ENCODE data around the gene CAMLG. TPM values are rescaled to one million over a fixed set of nuclear protein-coding genes. Genes with fewer than 3 reads are reported as not detected.
A peak's percentile ranks its signal among the peaks of the same experiment; 100 is the strongest.
"Not testable (repeated sequence)": the region's sequence is repeated elsewhere in the genome, so short reads cannot be mapped to it uniquely, and the experiment has no call there.

The CAMLG gene
- 10 to 100 TPM; 23.5 to 35.9 (median 34.6) TPM for total RNA-seq
- total RNA-seq (2013): 39.9 TPM

DNA sequence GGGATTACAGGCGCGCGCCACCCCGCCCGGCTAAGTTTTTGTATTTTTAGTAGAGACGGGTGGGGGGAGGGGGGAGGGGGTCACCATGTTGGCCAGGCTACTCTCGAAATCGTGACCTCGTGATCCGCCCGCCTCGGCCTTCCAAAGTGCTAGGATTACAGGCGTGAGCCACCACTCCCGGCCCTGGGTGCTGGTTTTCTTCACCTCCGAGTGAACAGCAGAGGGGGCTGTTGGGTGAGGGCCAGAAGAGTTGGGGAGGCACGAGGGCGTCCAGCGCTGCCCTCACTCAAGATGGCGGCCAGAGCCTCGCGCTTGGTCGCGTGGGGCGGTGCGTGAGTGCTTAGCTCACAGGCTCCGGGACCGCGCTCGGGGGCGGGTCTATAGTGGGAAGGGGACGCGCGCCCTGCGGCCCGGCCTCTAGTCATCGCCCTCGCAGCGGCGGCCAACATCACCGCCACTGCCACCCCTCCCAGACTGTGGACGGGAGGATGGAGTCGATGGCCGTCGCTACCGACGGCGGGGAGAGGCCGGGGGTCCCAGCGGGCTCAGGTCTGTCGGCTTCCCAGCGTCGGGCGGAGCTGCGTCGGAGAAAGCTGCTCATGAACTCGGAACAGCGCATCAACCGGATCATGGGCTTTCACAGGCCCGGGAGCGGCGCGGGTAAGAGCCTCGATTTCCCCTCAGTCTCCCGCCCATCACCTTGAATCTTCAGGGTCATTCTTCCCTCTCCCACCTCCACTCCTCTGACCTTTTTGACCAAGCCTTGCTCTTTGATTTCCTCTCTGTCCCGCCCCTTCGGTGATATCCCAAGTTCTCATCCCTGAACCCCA is at the start of gene CAMLG:
Gene CAMLG (plus strand): TSS at position 416 of the 830 bp plus-strand sequence. CDS start 73 bp downstream, at position 489.
- peaks cover 16 to 27% of the 10 kb centered on the region in 2 donors for H3K4me1 Mint-ChIP-seq
- Histone ChIP-seq H3K36me3 (ENCODE audit: control insufficient read depth, insufficient read depth, low read length) (peaks cover 3% of the 10 kb centered on the region), H3K27ac (ENCODE audit: low read length) (peak within 1 kb of the TSS; percentile 89), H3K27me3 (ENCODE audit: control insufficient read depth, insufficient read depth, low read length) (no peaks in the 10 kb centered on the region), H3K9me3 (ENCODE audit: control insufficient read depth, insufficient read depth, low read length) (no peaks in the 10 kb centered on the region), H3K4me1 (ENCODE audit: control insufficient read depth, insufficient read depth, low read length) (peaks cover 18% of the 10 kb centered on the region), H3K4me3 (ENCODE audit: low read length) (peak within 1 kb of the TSS; percentile 93)
- no peaks in the 10 kb centered on the region for H3K27me3 Mint-ChIP-seq (ENCODE audit: low read depth in 2 of 2)
- intact Hi-C loops (cut with micrococcal nuclease): loop anchor here (1.0 to 2.0 kb wide), 5 partner anchors 20 to 368 kb away; partner anchors contain the start of genes C5orf24, DDX46, PCBD2 and TXNDC15
- H3K9me3 Mint-ChIP-seq: no peaks in the 10 kb centered on the region
- ATAC-seq: peak; percentile 96 to 100 (median 97)
- no peaks in the 10 kb centered on the region for H3K36me3 Mint-ChIP-seq
- TF ChIP-seq, protein P1, sequence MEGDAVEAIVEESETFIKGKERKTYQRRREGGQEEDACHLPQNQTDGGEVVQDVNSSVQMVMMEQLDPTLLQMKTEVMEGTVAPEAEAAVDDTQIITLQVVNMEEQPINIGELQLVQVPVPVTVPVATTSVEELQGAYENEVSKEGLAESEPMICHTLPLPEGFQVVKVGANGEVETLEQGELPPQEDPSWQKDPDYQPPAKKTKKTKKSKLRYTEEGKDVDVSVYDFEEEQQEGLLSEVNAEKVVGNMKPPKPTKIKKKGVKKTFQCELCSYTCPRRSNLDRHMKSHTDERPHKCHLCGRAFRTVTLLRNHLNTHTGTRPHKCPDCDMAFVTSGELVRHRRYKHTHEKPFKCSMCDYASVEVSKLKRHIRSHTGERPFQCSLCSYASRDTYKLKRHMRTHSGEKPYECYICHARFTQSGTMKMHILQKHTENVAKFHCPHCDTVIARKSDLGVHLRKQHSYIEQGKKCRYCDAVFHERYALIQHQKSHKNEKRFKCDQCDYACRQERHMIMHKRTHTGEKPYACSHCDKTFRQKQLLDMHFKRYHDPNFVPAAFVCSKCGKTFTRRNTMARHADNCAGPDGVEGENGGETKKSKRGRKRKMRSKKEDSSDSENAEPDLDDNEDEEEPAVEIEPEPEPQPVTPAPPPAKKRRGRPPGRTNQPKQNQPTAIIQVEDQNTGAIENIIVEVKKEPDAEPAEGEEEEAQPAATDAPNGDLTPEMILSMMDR (IDR thresholded peaks at IDR 0.05): peak; percentile 75
- under 1% methylated on average over 66 of the region's 66 CpGs for WGBS (ENCODE audit: insufficient coverage)
- peak within 1 kb of the TSS; percentile 98 for H3K4me3 Mint-ChIP-seq
- H3K27ac Mint-ChIP-seq: peak within 1 kb of the TSS; percentile 96 to 97
- DNase-seq: peak; percentile 97 to 99

DNA sequence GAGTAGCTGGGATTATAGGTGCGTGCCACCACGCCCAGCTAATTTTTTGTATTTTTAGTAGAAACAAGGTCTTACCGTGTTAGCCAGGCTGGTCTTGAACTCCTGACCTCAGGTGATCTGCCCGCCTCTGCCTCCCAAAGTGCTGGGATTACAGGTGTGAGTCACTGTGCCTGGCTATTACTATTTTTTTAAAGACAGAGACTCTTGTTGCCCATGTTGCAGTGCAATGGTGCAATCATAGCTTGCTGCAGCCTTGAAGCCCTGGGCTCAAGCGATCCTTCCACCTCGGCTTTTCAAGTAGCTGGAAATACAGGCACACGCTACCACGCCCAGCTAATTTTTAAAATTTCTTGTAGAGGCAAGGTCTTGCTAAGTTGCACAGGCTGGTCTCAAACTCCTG is 48.2 kb upstream of the CAMLG start:
- H3K27ac ChIP-seq (ENCODE audit: low read length); H3K4me1 ChIP-seq (ENCODE audit: control insufficient read depth, insufficient read depth, low read length); H3K4me1 Mint-ChIP-seq; H3K27me3 Mint-ChIP-seq (ENCODE audit: low read depth in 2 of 2); H3K9me3 Mint-ChIP-seq; H3K4me3 Mint-ChIP-seq; intact Hi-C loops (cut with micrococcal nuclease); H3K9me3 ChIP-seq (ENCODE audit: control insufficient read depth, insufficient read depth, low read length); H3K27ac Mint-ChIP-seq; H3K4me3 ChIP-seq (ENCODE audit: low read length); H3K27me3 ChIP-seq (ENCODE audit: control insufficient read depth, insufficient read depth, low read length); DNase-seq; ATAC-seq: not testable (repeated sequence)
- peaks cover 54% of the 10 kb centered on the region for H3K36me3 ChIP-seq (ENCODE audit: control insufficient read depth, insufficient read depth, low read length)
- WGBS (ENCODE audit: insufficient coverage): 96% methylated on average over 8 of the region's 8 CpGs
- peaks cover 32% of the 10 kb centered on the region for H3K36me3 Mint-ChIP-seq

DNA sequence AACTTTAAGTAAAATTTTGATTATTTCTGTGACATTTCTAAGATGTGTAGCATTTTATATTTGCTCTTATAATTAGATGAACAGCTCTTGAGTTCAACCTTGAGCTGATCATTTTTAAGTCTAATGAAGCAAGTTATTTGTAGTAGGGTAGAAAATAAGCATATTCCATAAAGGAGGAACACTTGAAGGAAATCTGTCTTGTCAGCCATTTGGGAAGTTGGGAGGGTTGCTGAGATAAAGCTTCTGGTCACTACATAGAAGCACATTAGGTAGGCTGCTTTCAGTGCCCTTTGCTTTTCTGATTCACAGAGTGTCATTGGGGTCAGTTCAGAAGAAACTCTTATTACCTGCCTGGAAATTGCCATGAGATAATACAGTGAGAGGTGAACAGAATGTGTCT is 45.6 kb upstream of the CAMLG start:
- Mint-ChIP-seq H3K4me3 (no peak overlapping the region), H3K36me3 (peaks cover 25% of the 10 kb centered on the region), H3K4me1 (no peaks in the 10 kb centered on the region), H3K27me3 (ENCODE audit: low read depth in 2 of 2) (no peaks in the 10 kb centered on the region), H3K27ac (no peak overlapping the region), H3K9me3 (no peaks in the 10 kb centered on the region)
- H3K27me3 ChIP-seq (ENCODE audit: control insufficient read depth, insufficient read depth, low read length): no peaks in the 10 kb centered on the region
- intact Hi-C loops (cut with micrococcal nuclease): no loop called here
- H3K27ac ChIP-seq (ENCODE audit: low read length): no peak overlapping the region
- TF ChIP-seq, protein P1 (IDR thresholded peaks at IDR 0.05): no peak
- peaks cover 55% of the 10 kb centered on the region for H3K36me3 ChIP-seq (ENCODE audit: control insufficient read depth, insufficient read depth, low read length)
- no peak overlapping the region for H3K4me3 ChIP-seq (ENCODE audit: low read length)
- no peaks in the 10 kb centered on the region for H3K4me1 ChIP-seq (ENCODE audit: control insufficient read depth, insufficient read depth, low read length)
- ATAC-seq (no peak), DNase-seq (no peak)
- no peaks in the 10 kb centered on the region for H3K9me3 ChIP-seq (ENCODE audit: control insufficient read depth, insufficient read depth, low read length)

DNA sequence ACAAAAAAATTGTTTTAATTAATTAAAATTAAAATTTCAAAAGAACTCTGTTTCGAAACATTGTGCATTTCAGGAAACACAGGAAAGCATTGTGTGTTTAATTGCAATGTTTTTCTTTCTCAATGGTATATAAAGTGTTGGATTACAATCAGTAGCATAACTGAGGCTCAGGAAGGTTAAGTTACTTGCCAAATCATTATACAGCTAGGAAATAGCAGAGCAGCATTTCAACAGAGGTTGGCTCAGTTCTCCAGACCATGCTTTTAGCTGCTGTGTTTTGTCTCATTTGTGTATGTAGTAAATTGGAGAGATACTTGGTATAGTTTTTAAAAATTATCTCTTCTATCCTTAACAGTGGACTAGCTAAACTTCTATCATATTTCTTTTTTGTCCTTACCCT is 30.0 kb upstream of the CAMLG start:
- DNase-seq: no peak
- Histone ChIP-seq H3K4me3 (ENCODE audit: low read length) (no peak overlapping the region), H3K36me3 (ENCODE audit: control insufficient read depth, insufficient read depth, low read length) (peaks cover 48% of the 10 kb centered on the region), H3K27ac (ENCODE audit: low read length) (no peak overlapping the region), H3K4me1 (ENCODE audit: control insufficient read depth, insufficient read depth, low read length) (no peaks in the 10 kb centered on the region), H3K9me3 (ENCODE audit: control insufficient read depth, insufficient read depth, low read length) (no peaks in the 10 kb centered on the region), H3K27me3 (ENCODE audit: control insufficient read depth, insufficient read depth, low read length) (no peaks in the 10 kb centered on the region)
- H3K9me3 Mint-ChIP-seq: no peaks in the 10 kb centered on the region
- H3K4me1 Mint-ChIP-seq: no peaks in the 10 kb centered on the region
- H3K27me3 Mint-ChIP-seq (ENCODE audit: low read depth in 2 of 2): no peaks in the 10 kb centered on the region
- no peak overlapping the region for H3K27ac Mint-ChIP-seq
- ATAC-seq: no peak
- no peaks in the 10 kb centered on the region for H3K36me3 Mint-ChIP-seq
- no peak overlapping the region for H3K4me3 Mint-ChIP-seq
- intact Hi-C loops (cut with micrococcal nuclease): no loop called here
- WGBS (ENCODE audit: insufficient coverage): 100% methylated on average over 1 of the region's 1 CpG
- TF ChIP-seq, protein P1 (IDR thresholded peaks at IDR 0.05): no peak

Data from natural killer cell (primary cell).